Mesenchymal stem cell (in vitro differentiated cells and primary cell): ENCODE data around the gene PDCD2.

Source experiments
- DNase-seq: peaks from one replicate; pipeline ENCODE4 v3.0.0-alpha.2; 2013
- H2AFZ ChIP-seq: one replicate; pipeline ENCODE4 v1.6.1; 2013; ENCODE audit warnings: low read depth, mild to moderate bottlenecking, control low read depth, inconsistent platforms, low read length, moderate library complexity
- H2AK5ac ChIP-seq: 2 replicates; pipeline ENCODE4 v1.6.1; 2013; ENCODE audit warnings: low read length, moderate library complexity, mild to moderate bottlenecking, inconsistent platforms; ENCODE audit not compliant: severe bottlenecking
- H2BK120ac ChIP-seq: one replicate; pipeline ENCODE4 v1.6.1; 2013; ENCODE audit warnings: low read depth, mild to moderate bottlenecking, inconsistent platforms, low read length, moderate library complexity
- H2BK12ac ChIP-seq, 2 experiments: one replicate each; pipeline ENCODE4 v1.6.1; 2013; ENCODE audit warnings: inconsistent platforms in 2 of 2, low read length in 2 of 2, mild to moderate bottlenecking in 2 of 2, moderate library complexity in 2 of 2, control low read depth in 1 of 2
- H2BK15ac ChIP-seq: one replicate; pipeline ENCODE4 v1.6.1; 2013; ENCODE audit warnings: mild to moderate bottlenecking, low read depth, inconsistent platforms; ENCODE audit not compliant: poor library complexity, severe bottlenecking
- H2BK5ac ChIP-seq: 2 replicates; pipeline ENCODE4 v1.6.1; 2013; ENCODE audit warnings: low read depth, mild to moderate bottlenecking, low read length, control low read depth, inconsistent platforms; ENCODE audit not compliant: poor library complexity, severe bottlenecking
- H3K14ac ChIP-seq, 2 experiments: one replicate each; pipeline ENCODE4 v1.6.1; 2013; ENCODE audit warnings: inconsistent platforms in 2 of 2, low read length in 2 of 2, control low read depth in 1 of 2, mild to moderate bottlenecking in 1 of 2, moderate library complexity in 1 of 2
- H3K18ac ChIP-seq, 2 experiments: one replicate each; pipeline ENCODE4 v1.6.1; 2013; ENCODE audit warnings: inconsistent platforms in 2 of 2, low read length in 2 of 2, control low read depth in 1 of 2, low read depth in 1 of 2, mild to moderate bottlenecking in 1 of 2
- H3K23ac ChIP-seq, 2 experiments: one replicate each; pipeline ENCODE4 v1.6.1; 2013; ENCODE audit warnings: inconsistent platforms in 2 of 2, low read length in 2 of 2, mild to moderate bottlenecking in 2 of 2, moderate library complexity in 2 of 2, control low read depth in 1 of 2
- H3K27ac ChIP-seq: 2 replicates; pipeline ENCODE4 v1.5.1; 2013; ENCODE audit warnings: mild to moderate bottlenecking, moderate library complexity, low read length, control low read depth, inconsistent platforms; ENCODE audit not compliant: poor library complexity, severe bottlenecking
- H3K27me3 ChIP-seq, 2 experiments: 2 replicates each; pipeline versions ENCODE4 v1.6.1 to v1.7.0; 2013; ENCODE audit warnings: low read length in 2 of 2, mild to moderate bottlenecking in 2 of 2, moderate library complexity in 2 of 2, control low read depth in 1 of 2, inconsistent platforms in 1 of 2; ENCODE audit not compliant: control insufficient read depth in 1 of 2, insufficient read depth in 1 of 2
- H3K36me3 ChIP-seq, 2 experiments: 2 replicates each; pipeline versions ENCODE4 v1.6.1 to v1.7.0; 2013; ENCODE audit warnings: low read length in 2 of 2, control low read depth in 1 of 2, inconsistent platforms in 1 of 2, low read depth in 1 of 2, mild to moderate bottlenecking in 1 of 2; ENCODE audit not compliant: insufficient read depth in 2 of 2, control insufficient read depth in 1 of 2
- H3K4ac ChIP-seq, 2 experiments: one replicate each; pipeline ENCODE4 v1.6.1; 2013; ENCODE audit warnings: inconsistent platforms in 2 of 2, low read length in 2 of 2, mild to moderate bottlenecking in 2 of 2, moderate library complexity in 2 of 2, control low read depth in 1 of 2, low read depth in 1 of 2
- H3K4me1 ChIP-seq: 2 replicates; pipeline ENCODE4 v1.6.1; 2013; ENCODE audit warnings: low read depth, low read length, control low read depth; ENCODE audit not compliant: control insufficient read depth, insufficient read depth
- H3K4me2 ChIP-seq: 2 replicates; pipeline ENCODE4 v1.6.1; 2013; ENCODE audit warnings: low read length, mild to moderate bottlenecking, inconsistent platforms; ENCODE audit not compliant: poor library complexity, severe bottlenecking
- H3K4me3 ChIP-seq, 2 experiments: 2 replicates each; pipeline versions ENCODE4 v1.5.1 to v1.7.0; 2013; ENCODE audit warnings: low read length in 2 of 2, mild to moderate bottlenecking in 2 of 2, control low read depth in 1 of 2, low read depth in 1 of 2; ENCODE audit not compliant: insufficient read depth in 1 of 2
- H3K79me1 ChIP-seq: replicated peaks from 2 replicates; pipeline ENCODE4 v1.6.1; 2013; ENCODE audit warnings: mild to moderate bottlenecking, control low read depth, low read length, inconsistent platforms; ENCODE audit not compliant: poor library complexity, severe bottlenecking
- H3K9ac ChIP-seq: 2 replicates; pipeline ENCODE4 v1.7.0; 2013; ENCODE audit warnings: mild to moderate bottlenecking, low read length, moderate library complexity
- H3K9me3 ChIP-seq: 2 replicates; pipeline ENCODE4 v1.7.0; 2013; ENCODE audit warnings: mild to moderate bottlenecking, low read length; ENCODE audit not compliant: control insufficient read depth
- H4K8ac ChIP-seq: one replicate; pipeline ENCODE4 v1.6.1; 2013; ENCODE audit warnings: inconsistent platforms, mild to moderate bottlenecking, low read length, moderate library complexity
- H4K91ac ChIP-seq: one replicate; pipeline ENCODE4 v1.6.1; 2013; ENCODE audit warnings: mild to moderate bottlenecking, low read length, inconsistent platforms
- WGBS: methylation state at CpG from one replicate; pipeline ENCODE4 v1.1.7; 2013; ENCODE audit warnings: mixed read lengths; 5-methylcytosine and 5-hydroxymethylcytosine counted together

Gene PDCD2

GRCh38 chr6:170572704-170573466 lies 11.6 kb downstream of the PDCD2 start:
- Histone ChIP-seq H3K4ac (no peak overlapping the region), H4K91ac (no peak overlapping the region), H3K4me2 (no peak overlapping the region), H3K27me3 (no peaks in the 10 kb centered on the region), H3K4me1 (no peaks in the 10 kb centered on the region), H3K18ac (no peak overlapping the region), H3K23ac (no peak overlapping the region), H3K9ac (no peak overlapping the region), H2BK120ac (no peak overlapping the region), H3K9me3 (no peaks in the 10 kb centered on the region), H3K79me1 (peaks cover 10% of the 10 kb centered on the region), H4K8ac (no peak overlapping the region), H2BK15ac (no peak overlapping the region), H3K27ac (no peak overlapping the region), H2BK5ac (no peak overlapping the region), H2BK12ac (no peak overlapping the region), H2AK5ac (no peak overlapping the region), H3K4me3 (no peak overlapping the region), H3K14ac (no peak overlapping the region), H2AFZ (no peak overlapping the region), H3K36me3 (peaks cover 23 to 96% of the 10 kb centered on the region in 2 experiments)
- WGBS = 93% methylated on average over 2 of the region's 2 CpGs
- DNase-seq = no peak

GRCh38 chr6:170564936-170565530 lies 19.4 kb downstream of the PDCD2 start:
- no peak overlapping the region for H2AK5ac ChIP-seq
- no peak overlapping the region for H3K9ac ChIP-seq
- DNase-seq = no peak
- H2BK12ac ChIP-seq = no peak overlapping the region
- no peak overlapping the region for H2BK5ac ChIP-seq
- no peak overlapping the region for H3K27ac ChIP-seq
- H3K4me1 ChIP-seq = no peaks in the 10 kb centered on the region
- no peak overlapping the region for H3K23ac ChIP-seq
- peaks cover 12% of the 10 kb centered on the region for H3K79me1 ChIP-seq
- no peak overlapping the region for H2BK15ac ChIP-seq
- H3K4me2 ChIP-seq = no peak overlapping the region
- no peak overlapping the region for H3K14ac ChIP-seq
- no peaks in the 10 kb centered on the region for H3K27me3 ChIP-seq
- no peak overlapping the region for H2AFZ ChIP-seq
- H3K4ac ChIP-seq = no peak overlapping the region
- H3K18ac ChIP-seq = no peak overlapping the region
- H4K91ac ChIP-seq = no peak overlapping the region
- no peak overlapping the region for H3K4me3 ChIP-seq
- H3K36me3 ChIP-seq = peaks cover 8 to 84% of the 10 kb centered on the region in 2 experiments
- no peak overlapping the region for H4K8ac ChIP-seq
- H3K9me3 ChIP-seq = no peaks in the 10 kb centered on the region
- no peak overlapping the region for H2BK120ac ChIP-seq
- WGBS = 97% methylated on average over 5 of the region's 8 CpGs

DNA sequence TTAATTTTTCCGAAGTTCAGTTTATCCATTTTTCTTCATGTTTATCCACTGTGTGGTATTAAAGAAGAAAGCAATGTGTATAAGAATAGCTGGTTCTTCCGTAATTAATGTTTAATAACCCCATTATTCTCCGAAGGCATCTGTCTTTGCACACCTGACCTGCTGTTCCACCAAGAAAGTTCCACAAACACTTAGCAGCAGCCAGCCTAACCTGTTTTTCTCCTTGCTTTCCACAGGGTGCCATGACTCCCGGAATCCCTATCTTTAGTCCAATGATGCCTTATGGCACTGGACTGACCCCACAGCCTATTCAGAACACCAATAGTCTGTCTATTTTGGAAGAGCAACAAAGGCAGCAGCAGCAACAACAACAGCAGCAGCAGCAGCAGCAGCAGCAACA lies 22.9 kb downstream of the PDCD2 start:
- H3K14ac ChIP-seq = no peak overlapping the region
- no peak overlapping the region for H3K4me3 ChIP-seq
- H2BK5ac ChIP-seq = no peak overlapping the region
- H2BK12ac ChIP-seq = no peak overlapping the region
- no peak overlapping the region for H3K9ac ChIP-seq
- no peak for DNase-seq
- peaks cover 24% of the 10 kb centered on the region for H3K79me1 ChIP-seq
- no peak overlapping the region for H3K4me2 ChIP-seq
- no peaks in the 10 kb centered on the region for H3K27me3 ChIP-seq
- H3K23ac ChIP-seq = no peak overlapping the region
- H3K27ac ChIP-seq = no peak overlapping the region
- H3K18ac ChIP-seq = no peak overlapping the region
- no peak overlapping the region for H2AK5ac ChIP-seq
- H4K8ac ChIP-seq = no peak overlapping the region
- H3K9me3 ChIP-seq = no peaks in the 10 kb centered on the region
- WGBS = 97% methylated on average over 3 of the region's 4 CpGs
- H3K36me3 ChIP-seq = peaks cover 5 to 77% of the 10 kb centered on the region in 2 experiments
- H2BK120ac ChIP-seq = no peak overlapping the region
- no peak overlapping the region for H4K91ac ChIP-seq
- H2BK15ac ChIP-seq = no peak overlapping the region
- H2AFZ ChIP-seq = no peak overlapping the region
- H3K4ac ChIP-seq = no peak overlapping the region
- no peaks in the 10 kb centered on the region for H3K4me1 ChIP-seq

DNA sequence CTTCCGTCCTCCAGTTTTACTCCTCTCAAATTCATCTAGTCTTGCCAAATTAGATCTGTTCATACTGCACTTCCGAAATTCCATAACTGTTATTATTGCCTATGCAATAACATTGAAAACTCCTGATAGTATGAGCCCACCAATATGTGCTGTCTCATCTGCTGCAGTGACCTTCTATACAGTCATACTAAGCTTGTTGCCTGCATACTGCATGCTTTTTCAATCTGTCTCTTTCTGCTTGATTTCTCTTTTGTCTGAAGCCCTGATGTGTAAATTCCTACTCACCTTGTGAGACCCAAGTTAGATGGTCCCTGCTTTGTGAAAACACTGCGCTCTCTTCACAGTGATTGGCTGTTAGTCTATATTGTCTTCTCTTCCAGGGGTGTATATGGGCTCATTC lies 29.1 kb downstream of the PDCD2 start:
- Histone ChIP-seq H3K14ac (no peak overlapping the region), H3K4me1 (peaks cover 2% of the 10 kb centered on the region), H3K9ac (peak overlapping the region; percentile 99), H3K27ac (no peak overlapping the region), H3K9me3 (no peaks in the 10 kb centered on the region), H2BK15ac (no peak overlapping the region), H3K36me3 (peaks cover 0 to 25% of the 10 kb centered on the region in 2 experiments), H3K23ac (no peak overlapping the region), H3K4me2 (peak overlapping the region; percentile 96), H3K18ac (no peak overlapping the region), H3K79me1 (peaks cover 12% of the 10 kb centered on the region), H3K27me3 (no peaks in the 10 kb centered on the region), H2AK5ac (no peak overlapping the region), H3K4ac (no peak overlapping the region), H2AFZ (no peak overlapping the region), H2BK12ac (no peak overlapping the region), H2BK120ac (no peak overlapping the region), H4K8ac (no peak overlapping the region), H3K4me3 (peak overlapping the region in 1 of 2 experiments; percentile 100), H4K91ac (no peak overlapping the region), H2BK5ac (no peak overlapping the region)
- 81% methylated on average over 3 of the region's 3 CpGs for WGBS
- no peak for DNase-seq
